SU-DHL-6 (cell line): ENCODE measurements around the gene CDK5RAP3.

Experiments used
- H2AFZ ChIP-seq: fragments of 200-600 bp; sonication (generic); 2 replicates; pipeline ENCODE4 v1.6.1; 2014; ENCODE audit warnings: low read depth, mild to moderate bottlenecking, moderate library complexity, mixed read lengths, antibody characterized with exemption, low read length; ENCODE audit not compliant: severe bottlenecking
- H3F3A ChIP-seq: fragments of 200-600 bp; shearing (Covaris generic); 2 replicates; pipeline ENCODE4 v1.6.0; 2016; ENCODE audit warnings: antibody characterized with exemption, mild to moderate bottlenecking; ENCODE audit not compliant: insufficient read depth
- H3K27ac ChIP-seq: fragments of 200-600 bp; sonication (generic); 2 replicates; pipeline ENCODE4 v1.5.1; 2016; ENCODE audit warnings: low read depth, mild to moderate bottlenecking, low read length, moderate library complexity, mixed read lengths
- H3K27me3 ChIP-seq: fragments of 200-600 bp; sonication (generic), shearing (Covaris generic); 2 replicates; pipeline ENCODE4 v1.6.0; 2014; ENCODE audit warnings: mild to moderate bottlenecking, low read length
- H3K36me3 ChIP-seq: fragments of 200-600 bp; sonication (generic); 2 replicates; pipeline ENCODE4 v1.6.1; 2014; ENCODE audit warnings: mild to moderate bottlenecking, low read length, mixed read lengths
- H3K4me2 ChIP-seq: fragments of 300-600, 200-600 bp; shearing (Covaris generic), sonication (generic); 2 replicates; pipeline ENCODE4 v1.6.0; 2014; ENCODE audit warnings: low read length, low read depth, mild to moderate bottlenecking; ENCODE audit not compliant: poor library complexity, severe bottlenecking
- H3K4me3 ChIP-seq: fragments of 200-600 bp; sonication (generic); 2 replicates; pipeline ENCODE4 v1.5.1; 2014; ENCODE audit warnings: antibody characterized with exemption, low read length, mild to moderate bottlenecking, mixed read lengths; ENCODE audit not compliant: insufficient read depth, poor library complexity, severe bottlenecking
- H3K79me2 ChIP-seq: fragments of 200-600 bp; sonication (generic); 2 replicates; pipeline ENCODE4 v1.6.1; 2014; ENCODE audit warnings: mild to moderate bottlenecking, low read length, moderate library complexity; ENCODE audit not compliant: insufficient read depth
- H3K9ac ChIP-seq: fragments of 200-600 bp; sonication (generic); 2 replicates; pipeline ENCODE4 v1.7.0; 2014; ENCODE audit warnings: mild to moderate bottlenecking, low read length
- H3K9me2 ChIP-seq: fragments of 200-600 bp; sonication (generic); replicated peaks from 2 replicates; pipeline ENCODE4 v1.6.1; 2014; ENCODE audit warnings: low read length; ENCODE audit not compliant: insufficient read depth
- H3K9me3 ChIP-seq: fragments of 200-600 bp; sonication (generic); 2 replicates; pipeline ENCODE4 v1.6.1; 2014; ENCODE audit warnings: low read length, mixed read lengths; ENCODE audit not compliant: insufficient read depth
- H4K20me1 ChIP-seq: fragments of 200-600 bp; sonication (generic); 2 replicates; pipeline ENCODE4 v1.6.1; 2014; ENCODE audit warnings: low read depth, mild to moderate bottlenecking, antibody characterized with exemption, low read length, moderate library complexity, mixed read lengths
- CTCF ChIP-seq: fragments of 200-600 bp; sonication (generic); IDR thresholded peaks from one replicate; pipeline ENCODE4 v1.5.1; 2017; ENCODE audit warnings: antibody characterized with exemption, mild to moderate bottlenecking, low read length, moderate library complexity; ENCODE audit not compliant: insufficient read depth, poor library complexity, severe bottlenecking
- EZH2phosphoT487 ChIP-seq: fragments of 200-600 bp; sonication (generic), shearing (Covaris generic); conservative IDR thresholded peaks from 2 replicates; pipeline ENCODE4 v1.6.1; 2018; ENCODE audit warnings: mild to moderate bottlenecking, antibody characterized with exemption, low read length, moderate library complexity, mixed read lengths

Gene CDK5RAP3, protein sequence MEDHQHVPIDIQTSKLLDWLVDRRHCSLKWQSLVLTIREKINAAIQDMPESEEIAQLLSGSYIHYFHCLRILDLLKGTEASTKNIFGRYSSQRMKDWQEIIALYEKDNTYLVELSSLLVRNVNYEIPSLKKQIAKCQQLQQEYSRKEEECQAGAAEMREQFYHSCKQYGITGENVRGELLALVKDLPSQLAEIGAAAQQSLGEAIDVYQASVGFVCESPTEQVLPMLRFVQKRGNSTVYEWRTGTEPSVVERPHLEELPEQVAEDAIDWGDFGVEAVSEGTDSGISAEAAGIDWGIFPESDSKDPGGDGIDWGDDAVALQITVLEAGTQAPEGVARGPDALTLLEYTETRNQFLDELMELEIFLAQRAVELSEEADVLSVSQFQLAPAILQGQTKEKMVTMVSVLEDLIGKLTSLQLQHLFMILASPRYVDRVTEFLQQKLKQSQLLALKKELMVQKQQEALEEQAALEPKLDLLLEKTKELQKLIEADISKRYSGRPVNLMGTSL

DNA sequence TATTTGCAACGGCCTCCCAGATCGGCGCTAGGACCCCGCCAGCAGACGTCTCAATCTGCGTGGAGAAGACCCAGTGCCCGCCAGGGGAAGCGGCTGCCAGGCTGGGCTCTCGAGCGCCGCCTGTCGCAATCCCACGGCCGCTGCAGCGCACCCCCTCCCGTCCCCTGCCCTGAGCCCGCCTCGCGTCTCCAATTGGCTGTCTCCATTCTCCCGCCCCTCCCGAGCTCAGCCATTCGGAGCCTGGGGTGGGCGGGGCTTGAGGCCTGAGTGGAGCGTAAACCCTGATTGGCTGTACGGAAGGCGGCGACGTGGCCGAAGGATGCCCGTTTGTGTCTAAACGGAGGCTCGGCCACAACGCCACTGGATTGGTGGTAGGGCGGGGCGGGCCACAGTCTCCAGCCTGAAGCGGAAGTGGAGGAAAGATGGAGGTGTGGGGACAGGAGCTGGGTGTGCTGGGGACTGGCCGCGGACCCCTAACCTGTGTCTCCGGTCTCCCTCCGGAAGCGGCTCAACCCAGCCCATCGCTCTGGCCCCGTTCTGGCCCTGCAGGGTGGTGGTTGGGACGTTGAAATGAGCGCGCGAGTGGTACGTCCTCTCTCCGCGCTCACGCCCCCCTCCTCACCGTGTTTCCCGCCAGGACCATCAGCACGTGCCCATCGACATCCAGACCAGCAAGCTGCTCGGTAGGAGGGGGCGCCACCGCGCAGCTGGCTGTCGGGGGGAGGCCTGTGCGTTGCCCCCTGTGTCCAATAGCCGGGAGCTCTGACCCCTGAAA, at the start of gene CDK5RAP3:
TSS of gene CDK5RAP3 (plus strand) at position 389 of the 775 bp plus-strand sequence. CDS start at position 423, 34 bp downstream.
- H3K4me3 ChIP-seq: peak within 1 kb of the TSS; percentile 95
- H3K9ac ChIP-seq: peak within 1 kb of the TSS; percentile 77
- peak within 1 kb of the TSS; percentile 94 for H2AFZ ChIP-seq
- H3K9me3 ChIP-seq: no peaks in the 10 kb centered on the region
- peaks cover 19% of the 10 kb centered on the region for H3K79me2 ChIP-seq
- peak within 1 kb of the TSS; percentile 60 for H3K27ac ChIP-seq
- no peaks in the 10 kb centered on the region for H4K20me1 ChIP-seq
- H3K27me3 ChIP-seq: no peaks in the 10 kb centered on the region
- no peaks in the 10 kb centered on the region for H3K9me2 ChIP-seq
- no peaks in the 10 kb centered on the region for H3K36me3 ChIP-seq
- TF ChIP-seq CTCF (peak; percentile 79), EZH2phosphoT487 (no peak)
- 0 out of 2 replicates have a peak, but pooled peaks cover 3% of the 10 kb centered on the region for H3F3A ChIP-seq
- peak within 1 kb of the TSS; percentile 86 for H3K4me2 ChIP-seq

DNA sequence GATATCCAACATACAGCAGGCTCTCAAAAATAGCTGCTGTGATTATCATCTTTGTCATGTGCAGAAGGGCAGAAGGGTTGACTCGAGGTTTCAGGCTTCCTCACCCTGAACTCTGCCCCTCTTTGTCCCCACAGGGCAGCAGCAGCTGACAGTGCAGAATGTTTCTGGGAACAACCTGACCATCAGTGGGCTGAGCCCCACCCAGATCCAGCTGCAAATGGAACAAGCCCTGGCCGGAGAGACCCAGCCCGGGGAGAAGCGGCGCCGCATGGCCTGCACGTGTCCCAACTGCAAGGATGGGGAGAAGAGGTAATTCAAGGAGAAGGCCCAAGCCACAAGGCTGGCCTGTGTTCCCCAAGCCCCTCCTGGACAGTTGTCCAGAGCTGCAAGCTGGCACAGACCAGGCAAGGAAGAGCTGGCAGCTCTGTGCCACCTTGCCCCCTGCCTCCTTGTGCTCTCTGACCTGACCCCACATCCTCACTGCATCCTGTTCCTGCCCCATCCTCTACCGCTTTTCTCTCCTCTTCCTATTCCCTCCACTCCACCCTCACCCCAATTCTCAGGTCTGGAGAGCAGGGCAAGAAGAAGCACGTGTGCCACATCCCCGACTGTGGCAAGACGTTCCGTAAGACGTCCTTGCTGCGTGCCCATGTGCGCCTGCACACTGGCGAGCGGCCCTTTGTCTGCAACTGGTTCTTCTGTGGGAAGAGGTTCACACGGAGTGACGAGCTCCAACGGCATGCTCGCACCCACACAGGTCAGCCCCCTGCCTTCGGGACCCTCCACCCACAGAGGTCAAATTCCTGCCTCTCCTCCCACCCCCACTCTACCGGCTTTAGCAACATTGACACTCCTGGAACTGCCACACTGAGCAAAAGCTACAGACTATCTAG, 45.9 kb upstream of the CDK5RAP3 start:
- Histone ChIP-seq H2AFZ (no peak overlapping the region), H3K27me3 (no peaks in the 10 kb centered on the region), H3K9me3 (no peaks in the 10 kb centered on the region), H3K79me2 (no peaks in the 10 kb centered on the region), H3K27ac (no peak overlapping the region), H3K9me2 (no peaks in the 10 kb centered on the region), H3K9ac (no peak overlapping the region), H3K4me3 (no peak overlapping the region), H3K4me2 (no peak overlapping the region), H4K20me1 (no peaks in the 10 kb centered on the region), H3K36me3 (no peaks in the 10 kb centered on the region), H3F3A (no peaks in the 10 kb centered on the region)
- TF ChIP-seq EZH2phosphoT487 (no peak), CTCF (no peak)

DNA sequence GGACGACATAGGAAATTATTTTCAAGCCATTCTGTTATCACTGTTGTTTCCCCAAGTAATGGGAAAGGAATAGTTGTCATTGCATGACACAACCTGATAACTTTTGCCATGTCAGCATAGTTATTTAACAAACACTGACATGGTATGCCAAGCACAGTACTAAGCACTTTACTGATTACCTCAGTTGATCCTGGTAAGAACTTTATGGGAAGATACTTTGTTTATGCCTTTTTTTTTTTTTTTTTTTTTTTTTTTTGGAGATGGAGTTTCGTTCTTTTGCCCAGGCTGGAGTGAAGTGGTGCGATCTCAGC, 45.3 kb upstream of the CDK5RAP3 start:
- Histone ChIP-seq H3F3A (no peaks in the 10 kb centered on the region), H3K4me2 (no peak overlapping the region), H3K9me2 (no peaks in the 10 kb centered on the region), H3K79me2 (no peaks in the 10 kb centered on the region), H3K27ac (no peak overlapping the region), H3K36me3 (no peaks in the 10 kb centered on the region), H3K27me3 (no peaks in the 10 kb centered on the region), H2AFZ (no peak overlapping the region), H3K4me3 (no peak overlapping the region), H3K9ac (no peak overlapping the region), H3K9me3 (no peaks in the 10 kb centered on the region), H4K20me1 (no peaks in the 10 kb centered on the region)
- TF ChIP-seq EZH2phosphoT487 (no peak), CTCF (no peak)
